HG03108 (cell line): ENCODE results near the gene ZFHX3.
A peak's percentile ranks its signal among the peaks of the same experiment; 100 is the strongest.

Source experiments
- ATAC-seq: cut with Tn5 transposase; IDR thresholded peaks from one replicate; pipeline ENCODE4 v1.9.1; 2021; ENCODE audit warnings: moderate library complexity; ENCODE audit not compliant: unreplicated experiment

Gene ZFHX3

DNA sequence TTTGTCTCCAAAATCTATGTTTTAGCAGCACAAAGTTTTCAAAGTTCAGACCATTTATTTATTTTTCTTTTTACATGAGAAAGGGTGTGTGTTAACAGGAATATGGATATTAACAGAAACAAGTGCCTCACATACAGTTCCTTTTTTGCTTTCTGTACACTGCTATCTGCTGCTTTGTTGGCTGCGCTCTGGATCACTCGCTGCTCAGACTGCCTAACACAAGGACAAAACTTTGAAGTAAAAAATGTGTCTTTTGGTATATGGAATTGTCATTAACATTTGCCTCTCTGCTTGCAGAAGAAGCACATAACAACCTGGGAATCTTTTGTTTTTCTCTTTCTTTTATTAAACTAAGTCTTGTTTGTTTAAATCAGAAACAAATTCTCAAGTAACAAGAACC lies 262.8 kb downstream of the ZFHX3 start:
- ATAC-seq = no peak

DNA sequence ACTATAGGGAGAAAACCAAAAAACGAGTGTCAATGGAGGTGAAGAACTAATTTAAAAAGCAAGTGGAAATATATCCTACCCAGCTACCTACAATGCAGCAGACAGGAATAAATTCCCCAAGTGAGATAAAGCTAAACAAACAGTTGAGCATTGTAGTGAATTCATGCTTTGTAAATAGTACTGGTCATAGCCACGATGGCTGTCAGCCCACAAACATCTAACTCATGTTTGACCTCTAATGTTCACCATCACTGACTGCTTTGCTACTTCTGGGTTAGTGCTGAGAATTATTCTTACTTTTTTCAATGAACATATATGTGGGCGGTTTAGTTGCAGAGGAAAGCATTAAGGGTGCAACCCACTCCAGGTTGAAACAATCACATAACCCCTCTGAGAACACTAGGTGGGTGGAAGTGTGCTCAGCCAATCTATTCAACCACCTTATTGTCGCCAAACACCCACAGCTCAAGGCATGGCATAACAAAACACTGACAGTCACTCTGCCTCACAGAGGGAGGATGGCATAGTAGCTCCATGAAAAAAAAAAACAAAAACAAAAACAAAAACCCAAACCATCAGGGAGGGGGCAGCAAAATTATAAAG lies 264.1 kb downstream of the ZFHX3 start:
- ATAC-seq = no peak

DNA sequence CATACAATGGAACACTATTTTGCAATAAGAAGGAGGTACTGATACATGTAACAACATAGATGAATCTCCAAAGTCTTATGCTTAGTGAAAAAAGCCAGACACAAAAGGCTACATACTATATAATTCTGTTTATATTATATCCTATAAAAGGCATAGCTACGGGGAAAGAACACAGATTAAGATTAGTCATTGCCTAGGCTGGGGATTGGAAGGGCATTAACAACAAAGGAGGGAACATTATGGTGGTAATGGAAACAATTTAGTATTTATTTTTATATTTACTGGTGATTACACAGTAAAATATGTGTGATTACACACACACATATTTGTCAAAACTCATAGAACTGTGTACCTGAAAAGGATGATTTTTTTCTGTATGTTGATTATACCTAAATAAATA lies 278.1 kb downstream of the ZFHX3 start:
- no peak for ATAC-seq

DNA sequence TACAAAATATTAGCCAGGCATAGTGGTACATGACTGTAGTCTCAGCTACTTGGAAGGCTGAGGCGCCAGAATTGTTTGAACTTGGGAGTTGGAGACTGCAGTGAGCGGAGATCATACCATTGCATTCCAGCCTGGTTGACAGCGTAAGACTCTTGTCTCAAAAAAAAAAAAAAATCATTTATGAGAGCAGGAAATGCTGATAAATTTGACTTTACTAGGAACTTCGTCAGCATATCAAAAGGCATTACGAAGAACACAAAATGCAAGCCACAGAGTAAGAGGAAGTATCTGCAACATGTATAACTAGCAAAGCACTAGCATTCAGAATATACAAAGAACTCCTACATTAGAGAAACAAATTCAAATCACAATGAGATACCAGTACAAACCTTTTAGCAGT lies 279.3 kb downstream of the ZFHX3 start:
- ATAC-seq = no peak

DNA sequence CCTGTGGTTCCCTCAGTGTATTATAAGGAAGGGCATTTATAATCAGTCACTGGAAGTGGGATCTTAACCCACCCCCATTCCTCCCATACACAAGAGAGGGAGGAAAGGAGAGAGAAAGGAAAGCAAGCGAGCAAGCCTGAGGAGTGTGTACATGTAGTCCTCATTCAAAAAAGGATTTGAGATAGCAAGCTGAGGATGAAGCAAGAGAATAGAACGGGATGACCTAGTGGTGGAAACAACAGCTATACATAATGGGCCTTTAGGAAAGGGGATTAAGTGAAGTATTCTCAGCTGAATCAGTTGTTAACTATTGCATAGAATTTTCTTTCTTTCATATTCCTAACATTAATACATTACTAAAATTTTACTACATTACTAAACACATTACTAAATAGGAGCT lies 281.4 kb downstream of the ZFHX3 start:
- no peak for ATAC-seq

DNA sequence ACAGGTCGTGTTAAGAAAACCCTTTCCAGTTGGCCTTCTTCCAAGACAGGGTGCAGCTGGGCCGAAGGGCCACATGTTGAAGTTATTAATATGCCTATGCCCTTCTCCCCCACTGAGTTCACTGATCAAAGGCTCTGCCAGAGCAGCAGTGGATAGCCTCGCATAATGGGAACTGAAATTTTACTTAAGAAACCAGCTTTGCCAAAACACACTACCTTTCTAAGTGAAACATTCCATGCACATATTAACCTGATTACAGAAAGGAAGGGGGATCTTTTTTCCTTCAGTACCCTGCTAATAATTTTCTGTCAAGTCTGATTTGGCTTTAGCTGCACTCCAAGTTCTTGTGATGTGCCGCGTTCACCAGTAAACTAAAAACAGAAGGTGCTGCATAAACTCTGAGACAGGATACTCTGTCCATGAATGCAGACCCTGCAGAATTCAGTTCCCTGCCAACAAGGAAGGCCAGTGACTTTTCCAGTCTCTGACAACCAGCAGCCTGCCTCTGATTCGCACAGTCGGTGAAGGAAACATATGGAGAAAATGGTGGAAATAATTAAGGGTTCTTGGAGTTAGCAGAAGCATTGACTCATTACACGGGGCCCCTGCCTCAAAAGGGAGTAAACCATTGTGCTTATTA lies 283.8 kb downstream of the ZFHX3 start:
- no peak for ATAC-seq

DNA sequence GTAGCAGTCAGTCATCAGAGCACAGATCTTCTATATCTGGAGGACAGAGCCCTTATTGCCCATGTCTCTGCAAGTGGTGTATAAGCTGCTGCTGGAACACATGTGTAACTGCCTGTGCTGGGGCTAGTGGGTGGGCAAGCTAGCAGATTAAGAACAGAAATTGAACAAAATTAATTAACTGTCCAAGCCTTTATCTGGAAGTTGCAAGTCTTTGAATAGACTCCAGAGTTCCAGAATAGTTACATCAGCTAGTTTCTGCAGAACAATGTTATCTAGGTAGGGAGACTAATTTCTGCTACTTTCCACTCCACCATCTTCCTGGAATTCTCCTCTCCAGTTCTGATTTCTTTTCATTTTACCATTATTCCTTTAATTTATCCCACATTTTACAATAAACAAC lies 287.3 kb downstream of the ZFHX3 start:
- no peak for ATAC-seq

DNA sequence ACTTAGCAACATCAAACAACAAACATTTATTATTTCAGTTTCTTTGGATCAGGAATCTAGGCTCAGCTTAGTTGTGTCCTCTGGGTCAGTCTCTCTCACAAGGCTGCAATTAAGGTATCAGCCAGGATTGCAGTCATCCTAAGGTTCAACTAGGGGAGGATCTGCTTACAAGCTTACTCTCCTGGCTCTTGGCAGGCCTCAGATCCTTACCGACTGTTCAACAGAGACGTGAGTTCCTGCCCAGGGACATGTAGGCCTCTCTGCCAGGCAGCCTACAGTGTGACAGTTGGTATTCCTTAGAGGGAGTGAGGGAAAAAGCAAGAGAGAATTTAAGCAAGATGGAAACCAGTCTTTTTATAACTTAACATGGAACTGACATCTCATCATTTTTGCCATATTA lies 294.0 kb downstream of the ZFHX3 start:
- ATAC-seq = no peak

DNA sequence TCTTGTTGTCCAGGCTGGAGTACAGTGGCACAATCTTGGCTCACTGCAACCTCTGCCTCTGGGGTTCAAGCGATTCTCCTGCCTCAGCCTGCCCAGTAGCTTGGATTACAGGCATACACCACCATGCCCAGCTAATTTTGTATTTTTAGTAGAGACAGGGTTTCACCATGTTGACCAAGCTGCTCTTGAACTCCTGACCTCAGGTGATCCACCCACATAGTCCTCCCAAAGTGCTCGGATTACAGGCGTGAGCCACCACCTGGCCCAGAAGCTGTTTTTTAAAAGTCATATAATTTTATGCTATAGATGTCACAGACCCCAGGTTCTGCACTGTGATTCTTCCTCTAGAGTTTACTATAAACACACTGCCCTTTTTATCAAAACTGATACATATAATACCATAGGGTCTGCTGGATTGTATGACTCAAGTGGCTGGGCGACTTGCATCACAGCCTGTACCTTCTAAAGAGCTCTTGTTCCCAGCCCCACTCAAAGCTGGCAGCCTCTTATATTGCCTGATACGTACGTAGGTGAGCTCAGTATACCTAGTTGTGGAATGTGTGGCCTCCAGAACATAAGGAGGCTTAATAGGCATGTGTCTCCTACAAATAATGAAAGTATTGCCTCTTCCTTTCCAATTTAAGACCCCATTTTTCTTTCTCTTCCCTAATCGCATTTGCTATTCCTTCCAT lies 295.8 kb downstream of the ZFHX3 start:
- no peak for ATAC-seq

DNA sequence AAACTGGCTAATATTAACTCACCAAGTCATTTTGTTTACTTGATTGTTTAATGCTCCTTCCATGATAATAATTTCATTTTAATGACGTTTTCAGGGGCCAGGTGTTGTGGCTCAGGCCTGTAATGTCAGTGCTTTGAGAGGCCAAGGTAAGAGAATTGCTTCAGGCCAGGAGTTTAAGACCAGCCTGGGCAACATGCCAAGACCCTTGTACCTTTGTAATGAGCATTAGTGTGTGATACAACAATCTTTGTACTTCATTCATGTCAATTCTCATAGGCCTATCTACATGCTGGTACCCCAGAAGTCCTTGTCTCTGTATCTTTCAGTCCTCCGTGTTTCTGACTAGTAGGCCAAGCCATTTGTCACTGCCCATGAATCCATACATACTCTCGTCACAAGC lies 296.9 kb downstream of the ZFHX3 start:
- ATAC-seq = no peak

DNA sequence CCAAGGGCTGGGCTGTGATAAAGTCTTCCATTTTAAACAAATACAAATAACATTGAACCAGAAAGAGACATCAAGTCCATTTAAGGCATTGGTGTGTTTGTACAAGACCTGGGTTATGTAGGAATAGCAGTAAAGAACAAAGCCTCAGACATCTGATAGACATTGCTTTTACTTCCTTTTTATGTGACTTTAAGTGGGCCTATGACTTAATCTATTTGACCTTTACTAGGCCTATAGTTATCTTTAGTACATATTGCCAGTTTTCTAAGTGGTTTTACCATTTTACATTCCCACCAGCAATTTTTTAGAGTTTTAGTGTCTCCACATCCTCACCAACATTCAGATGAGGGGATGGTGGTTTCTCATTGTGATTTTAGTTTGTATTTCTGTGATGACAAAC lies 298.8 kb downstream of the ZFHX3 start:
- no peak for ATAC-seq

DNA sequence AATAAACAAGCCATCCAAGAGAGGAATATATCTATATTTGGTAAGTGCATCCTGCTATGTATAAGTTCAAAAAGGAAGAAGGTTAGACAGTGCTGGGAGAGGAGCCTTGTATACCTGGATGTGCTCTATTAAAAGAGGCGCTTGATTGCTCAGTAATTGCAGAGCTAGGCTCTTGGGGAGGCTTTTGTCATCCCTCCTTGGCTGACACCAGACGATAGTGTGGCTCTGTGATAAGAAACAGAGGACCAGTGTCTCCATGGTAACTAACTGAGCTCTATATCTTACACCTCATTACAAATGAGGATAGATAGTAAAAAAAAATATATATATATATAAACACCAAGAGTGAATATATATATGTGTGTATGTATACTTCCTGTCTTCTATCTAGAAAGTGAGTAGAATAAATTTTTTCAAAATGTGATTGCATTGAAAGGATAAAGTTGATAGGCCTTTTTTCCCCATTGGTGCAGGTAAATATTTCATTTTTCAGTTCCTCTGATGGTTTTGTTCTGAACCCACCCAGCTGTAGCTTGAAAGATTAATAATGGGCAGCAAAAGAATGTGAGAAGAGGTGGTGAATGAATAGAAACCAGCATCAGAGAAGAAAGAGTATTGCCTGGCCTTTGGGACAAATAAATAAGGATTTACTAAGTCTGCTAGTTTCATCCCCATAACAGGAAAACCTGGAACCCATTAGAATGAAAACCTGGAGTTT lies 303.7 kb downstream of the ZFHX3 start:
- no peak for ATAC-seq

DNA sequence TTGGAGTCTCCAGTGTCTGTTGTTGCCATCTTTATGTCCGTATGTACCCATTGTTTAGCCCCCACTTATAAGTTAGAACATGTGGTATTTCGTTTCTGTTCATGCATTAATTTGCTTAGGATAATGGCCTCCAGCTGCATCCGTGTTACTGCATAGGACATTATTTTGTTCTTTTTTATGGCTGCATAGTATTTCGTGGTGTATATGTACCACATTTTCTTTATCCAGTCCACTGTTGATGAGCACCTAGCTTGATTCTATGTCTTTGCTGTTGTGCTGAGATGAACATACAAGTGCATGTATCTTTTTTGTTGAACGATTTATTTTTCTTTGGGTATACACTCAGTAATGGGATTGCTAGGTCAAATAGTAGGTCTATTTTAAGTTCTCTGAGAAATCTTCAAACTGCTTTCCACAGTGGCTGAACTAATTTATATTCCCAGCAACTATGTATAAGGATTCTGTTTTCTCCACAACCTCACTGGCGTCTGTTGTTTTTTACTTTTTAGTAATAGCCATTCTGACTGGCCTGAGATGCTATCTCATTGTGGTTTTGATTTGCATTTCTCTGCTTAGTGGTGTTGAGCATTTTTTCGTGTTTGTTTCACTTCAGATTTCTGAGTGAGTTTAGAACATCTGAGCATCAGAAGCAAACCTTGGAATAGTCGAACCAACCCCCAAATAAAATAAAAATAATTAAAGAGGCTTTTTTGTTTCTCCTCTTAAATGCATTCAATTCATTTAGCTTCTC lies 304.7 kb downstream of the ZFHX3 start:
- ATAC-seq = peak; percentile 78

DNA sequence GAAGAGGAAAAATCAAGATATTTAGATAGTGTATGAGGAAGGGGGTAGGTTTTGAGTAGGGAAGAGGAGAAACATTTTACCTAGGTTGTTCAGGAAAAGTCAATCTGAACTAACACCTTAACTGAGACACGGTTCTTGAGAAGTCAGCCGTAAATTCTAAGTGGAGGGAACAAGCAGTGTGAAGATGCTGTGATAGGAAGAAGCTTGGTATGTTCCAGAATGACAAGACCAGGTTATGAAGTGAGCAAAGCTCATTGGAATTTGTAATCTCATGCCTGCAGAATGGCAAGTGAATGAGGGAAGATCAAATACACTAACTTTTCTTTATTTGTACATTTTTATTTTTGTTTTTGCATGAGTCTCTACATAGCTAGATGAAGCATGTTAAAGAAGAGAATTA lies 307.6 kb downstream of the ZFHX3 start:
- no peak for ATAC-seq

DNA sequence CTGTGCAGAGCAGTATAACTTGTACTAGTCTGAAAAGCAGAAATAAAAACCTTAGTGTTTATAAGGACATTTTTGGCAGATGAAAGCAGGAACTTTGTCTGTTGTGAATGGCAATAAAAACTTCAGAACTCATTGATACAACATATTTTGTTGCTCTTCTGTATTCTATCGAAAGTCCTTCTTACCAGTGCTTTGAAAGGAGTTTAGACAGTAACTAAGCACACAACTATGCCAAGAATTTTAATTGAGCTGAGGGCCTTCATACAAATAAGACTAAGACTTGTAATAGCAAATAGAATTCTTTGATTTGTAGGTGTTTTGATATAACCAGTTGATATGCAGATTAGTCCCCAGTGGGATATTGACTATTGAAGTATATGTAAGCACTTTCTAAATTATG lies 308.4 kb downstream of the ZFHX3 start:
- ATAC-seq = no peak

DNA sequence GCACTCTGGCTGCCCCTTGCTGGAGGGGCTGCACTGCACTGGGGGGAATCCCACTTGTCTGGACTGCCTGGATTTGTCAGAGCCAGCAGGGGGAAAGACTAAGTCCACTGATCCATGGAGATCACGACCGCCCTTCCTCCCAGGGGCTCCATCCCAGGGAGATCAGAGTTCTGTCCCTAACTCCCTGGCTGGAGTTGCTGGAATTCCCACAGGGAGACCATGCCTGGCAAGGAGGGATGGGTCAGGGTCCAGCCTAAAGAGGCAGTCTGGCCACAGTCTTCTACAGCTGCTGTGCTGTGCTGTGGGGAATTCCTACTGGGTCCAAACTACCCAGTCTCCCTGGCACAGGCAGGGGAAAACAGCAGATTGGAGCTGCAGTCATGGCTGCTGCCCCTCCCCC lies 311.9 kb downstream of the ZFHX3 start:
- ATAC-seq = no peak
